ENCODE data around the gene EDDM13.
"Not testable (repeated sequence)": the region's sequence is repeated elsewhere in the genome, so short reads cannot be mapped to it uniquely, and the experiment has no call there.

EDDM13 gene

DNA sequence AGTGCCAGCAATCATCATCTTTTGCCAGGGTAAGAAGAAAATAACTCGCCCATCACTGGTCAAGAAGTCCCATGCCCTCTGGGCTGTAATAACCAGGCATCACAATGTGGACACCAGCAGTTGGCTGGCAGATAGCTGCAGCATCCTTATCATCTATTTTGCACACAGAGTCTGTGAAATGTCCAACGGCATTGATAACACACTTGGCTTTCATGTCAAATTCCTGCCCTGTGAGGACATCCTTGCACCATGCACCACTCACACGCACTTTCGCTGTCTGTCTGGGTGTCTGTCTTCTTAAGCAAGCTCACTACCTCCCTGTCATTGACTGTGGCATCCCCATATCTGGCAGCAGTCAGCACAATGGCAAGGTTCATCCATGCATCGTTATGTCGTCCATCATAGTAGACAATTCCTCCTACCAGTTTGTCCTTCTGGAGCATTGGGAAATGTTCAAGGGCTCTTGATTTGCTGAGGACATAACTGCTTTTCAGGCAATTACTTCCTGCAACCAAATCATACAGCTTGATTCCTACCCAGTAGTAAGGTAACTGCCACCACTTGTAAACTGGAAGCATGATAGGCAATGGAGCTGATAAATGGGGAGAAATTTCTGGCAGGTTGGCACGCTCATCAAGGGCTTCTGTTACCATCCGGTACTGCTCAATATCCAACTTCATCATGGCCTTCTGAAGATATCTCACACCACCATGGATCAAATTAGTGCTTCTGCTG is 48.9 kb downstream of the EDDM13 start:
- no peak for DNase-seq (ENCODE audit: low read depth, low spot score)

DNA sequence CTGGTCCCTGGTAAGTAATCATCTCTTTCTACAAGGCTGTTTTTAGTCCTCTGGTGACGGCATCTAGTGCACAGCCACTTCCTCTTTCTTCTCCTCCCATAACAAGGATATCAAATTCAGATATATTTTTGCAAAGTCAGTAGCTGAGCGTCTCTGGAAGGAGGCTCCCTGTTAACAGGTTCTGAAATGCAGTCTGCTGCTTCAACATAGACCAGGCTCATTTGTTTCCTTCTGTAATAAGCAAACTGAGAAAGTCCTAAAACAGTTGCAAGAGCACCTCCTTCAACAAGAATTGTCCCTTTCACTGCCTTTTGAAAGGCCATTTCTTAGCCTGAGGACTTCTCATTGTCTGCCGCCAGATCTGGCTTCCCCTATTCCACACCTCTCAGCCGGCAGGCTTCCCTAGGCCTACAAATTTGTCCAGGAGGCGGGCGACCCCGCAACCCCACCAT is 49.5 kb downstream of the EDDM13 start:
- no peak for DNase-seq (ENCODE audit: low read depth, low spot score)

DNA sequence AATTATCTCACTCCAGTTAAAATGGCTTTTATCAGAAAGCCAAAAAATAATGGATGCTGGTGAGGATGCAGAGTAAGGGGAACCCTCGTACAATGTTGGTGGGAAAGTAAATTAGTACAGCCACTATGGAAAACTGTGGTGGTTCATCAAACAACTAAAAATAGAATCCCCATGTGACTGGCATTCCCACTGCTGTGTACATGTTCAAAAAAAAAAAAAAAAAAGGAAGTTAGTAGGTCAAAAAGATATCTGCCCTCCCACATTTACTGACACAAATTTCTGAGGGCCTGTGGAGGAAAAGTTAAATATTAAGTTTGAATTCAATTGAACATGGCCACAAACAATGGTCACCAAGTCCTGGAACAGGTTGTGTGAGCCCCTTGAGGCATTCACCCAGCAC is 51.9 kb downstream of the EDDM13 start:
- no peak for DNase-seq (ENCODE audit: low read depth, low spot score)

DNA sequence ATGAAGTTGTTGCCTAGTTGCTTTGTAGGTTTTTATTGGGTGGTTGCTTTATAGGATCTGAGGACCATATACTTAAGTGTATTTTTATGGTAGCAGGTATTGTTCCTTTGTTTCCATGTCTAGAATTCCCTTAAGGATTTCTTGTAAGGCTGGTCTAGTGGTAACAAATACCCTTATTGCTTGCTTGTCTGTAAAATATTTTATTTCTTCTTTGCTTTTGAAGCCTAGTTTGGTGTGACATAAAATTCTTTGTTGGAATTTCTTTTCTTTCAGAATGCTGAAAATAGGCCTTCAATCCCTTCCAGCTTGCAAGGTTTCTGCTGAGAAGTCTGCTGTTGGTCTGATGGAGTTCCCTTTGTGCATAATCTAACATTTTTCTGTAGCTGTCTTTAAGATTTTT is 60.1 kb downstream of the EDDM13 start:
- DNase-seq (ENCODE audit: low read depth, low spot score): no peak

DNA sequence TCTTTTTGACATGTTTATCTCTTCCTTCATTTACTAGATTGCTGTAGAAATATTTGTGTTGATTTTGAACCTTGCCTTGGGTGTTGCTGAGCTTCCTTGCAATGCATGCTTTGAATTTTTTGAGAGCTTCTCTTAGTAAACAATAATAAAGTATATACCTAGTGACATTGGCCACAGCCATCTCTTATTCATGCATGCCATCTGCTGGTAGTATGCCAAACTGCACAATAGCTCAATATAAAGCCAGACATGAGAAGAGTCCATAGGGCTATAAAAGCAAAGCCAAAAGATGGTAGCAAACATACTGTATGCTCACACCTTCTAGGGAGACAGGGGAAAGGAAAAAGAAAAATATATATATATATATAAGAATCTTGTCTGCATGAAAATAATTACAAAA is 61.0 kb downstream of the EDDM13 start:
- no peak for DNase-seq (ENCODE audit: low read depth, low spot score)

DNA sequence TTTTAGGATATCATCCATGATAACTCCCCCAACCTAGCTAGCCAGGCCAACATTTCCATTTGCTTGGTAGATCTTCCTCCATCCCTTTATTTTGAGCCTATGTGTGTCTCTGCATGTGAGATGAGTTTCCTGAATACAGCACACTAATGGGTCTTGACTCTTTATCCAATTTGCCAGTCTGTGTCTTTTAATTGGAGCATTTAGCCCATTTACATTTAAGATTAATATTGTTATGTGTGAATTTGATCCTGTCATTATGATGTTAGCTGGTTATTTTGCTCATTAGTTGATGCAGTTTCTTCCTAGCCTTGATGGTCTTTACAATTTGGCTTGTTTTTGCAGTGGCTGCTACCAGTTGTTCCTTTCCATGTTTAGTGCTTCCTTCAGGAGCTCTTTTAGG is 62.8 kb downstream of the EDDM13 start:
- DNase-seq (ENCODE audit: low read depth, low spot score): not testable (repeated sequence)

DNA sequence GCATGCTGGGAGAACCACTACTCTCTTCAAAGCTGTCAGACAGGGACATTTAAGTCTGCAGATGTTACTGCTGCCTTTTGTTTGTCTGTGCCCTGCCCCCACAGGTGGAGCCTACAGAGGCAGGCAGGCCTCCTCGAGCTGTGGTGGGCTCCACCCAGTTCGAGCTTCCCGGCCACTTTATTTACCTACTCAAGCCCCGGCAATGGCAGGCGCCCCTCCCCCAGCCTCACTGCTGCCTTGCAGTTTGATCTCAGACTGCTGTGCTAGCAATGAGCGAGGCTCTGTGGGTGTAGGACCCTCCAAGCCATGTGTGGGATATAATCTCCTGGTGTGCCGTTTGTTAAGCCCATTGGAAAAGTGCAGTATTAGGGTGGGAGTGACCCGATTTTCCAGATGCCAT is 64.5 kb downstream of the EDDM13 start:
- not testable (repeated sequence) for DNase-seq (ENCODE audit: low read depth, low spot score)

DNA sequence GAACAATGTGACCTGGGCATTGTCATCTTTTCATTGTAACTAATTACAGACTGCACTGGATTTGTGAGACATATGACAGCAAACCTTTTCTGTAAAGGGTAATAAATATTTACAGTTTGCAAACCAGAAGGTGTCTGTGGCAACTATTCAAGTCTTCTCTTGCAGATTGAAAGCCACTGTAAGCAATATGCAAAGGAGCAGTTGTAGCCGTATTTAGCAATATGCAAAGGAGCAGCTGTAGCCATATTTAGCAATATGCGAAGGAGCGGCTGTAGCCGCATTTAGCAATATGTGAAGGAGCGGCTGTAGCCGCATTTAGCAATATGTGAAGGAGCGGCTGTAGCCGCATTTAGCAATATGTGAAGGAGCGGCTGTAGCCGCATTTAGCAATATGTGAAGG is 66.5 kb downstream of the EDDM13 start:
- not testable (repeated sequence) for DNase-seq (ENCODE audit: low read depth, low spot score)

DNA sequence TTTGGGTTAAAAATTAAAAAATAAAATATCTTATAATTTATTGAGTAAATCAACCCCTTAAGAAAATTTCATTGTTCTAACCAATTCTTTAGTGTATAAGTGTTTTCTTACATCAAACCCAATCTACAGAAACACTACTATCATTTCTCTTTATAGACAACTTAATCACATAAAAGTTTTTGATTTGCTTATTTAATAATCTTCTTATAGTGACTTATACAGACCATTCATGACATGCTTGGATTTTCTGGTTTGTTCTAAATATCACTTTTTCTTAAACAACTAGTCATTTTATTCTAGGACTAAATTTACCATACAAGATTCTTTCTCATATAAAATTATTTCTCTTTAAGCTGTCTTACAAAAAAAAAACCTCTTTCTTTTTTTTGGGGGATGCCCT is 69.4 kb downstream of the EDDM13 start:
- DNase-seq (ENCODE audit: low read depth, low spot score): no peak

DNA sequence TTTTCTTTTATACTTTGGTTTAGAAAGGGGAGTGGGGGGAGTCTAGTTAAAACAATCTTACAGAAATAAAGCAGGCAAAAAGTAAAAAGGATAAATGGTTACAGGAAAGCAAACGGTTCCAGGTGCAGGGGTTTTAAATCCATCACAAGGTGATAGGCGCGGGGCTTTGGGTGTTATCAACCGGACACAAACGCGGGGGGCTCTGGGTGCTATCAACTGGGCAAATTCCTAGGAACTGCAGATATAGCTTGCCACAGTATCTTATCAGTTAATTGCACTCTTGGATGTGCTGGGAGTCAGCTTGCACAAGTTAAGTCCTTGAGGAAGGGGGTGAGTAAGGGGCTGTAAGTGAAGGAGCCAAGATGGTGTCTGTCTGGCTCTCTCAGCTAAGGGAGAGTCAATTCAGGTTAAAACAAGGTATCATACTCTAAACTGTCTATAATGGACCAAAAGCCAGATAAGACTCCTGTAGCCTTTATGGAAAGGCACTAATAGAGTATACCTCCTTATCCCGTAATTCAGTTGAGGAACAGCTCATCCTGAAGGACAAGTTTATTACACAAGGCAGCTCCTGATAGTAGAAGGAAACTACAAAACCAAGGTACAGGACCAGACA is 74.7 kb downstream of the EDDM13 start:
- no peak for DNase-seq (ENCODE audit: low read depth, low spot score)

DNA sequence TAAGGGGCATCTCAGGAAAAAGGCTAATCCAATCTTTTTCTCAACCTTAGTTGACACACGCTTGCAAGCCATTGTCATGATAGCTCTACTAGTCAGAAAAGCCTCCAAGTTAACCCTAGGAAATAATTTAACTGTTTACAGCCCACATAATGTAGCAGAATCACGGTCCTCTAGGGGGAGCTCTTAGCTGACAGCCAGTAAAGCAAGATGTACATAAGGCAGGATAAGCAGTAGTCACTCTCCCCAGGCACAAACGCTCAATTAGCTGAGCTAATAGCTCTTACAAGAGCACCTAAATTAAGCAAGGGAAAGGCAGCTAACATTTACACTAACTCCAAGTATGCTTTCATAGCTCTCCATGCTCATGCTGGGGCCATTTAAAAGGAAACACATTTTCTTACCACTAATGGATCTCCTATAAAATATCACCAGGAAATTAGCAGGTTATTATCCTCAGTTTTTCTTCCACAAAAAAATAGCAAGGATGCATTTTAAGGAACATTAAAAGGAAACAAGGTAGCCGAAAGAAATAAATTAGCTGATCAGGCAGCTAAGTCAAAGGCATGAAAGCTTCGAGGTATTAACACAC is 75.8 kb downstream of the EDDM13 start:
- DNase-seq (ENCODE audit: low read depth, low spot score): no peak

DNA sequence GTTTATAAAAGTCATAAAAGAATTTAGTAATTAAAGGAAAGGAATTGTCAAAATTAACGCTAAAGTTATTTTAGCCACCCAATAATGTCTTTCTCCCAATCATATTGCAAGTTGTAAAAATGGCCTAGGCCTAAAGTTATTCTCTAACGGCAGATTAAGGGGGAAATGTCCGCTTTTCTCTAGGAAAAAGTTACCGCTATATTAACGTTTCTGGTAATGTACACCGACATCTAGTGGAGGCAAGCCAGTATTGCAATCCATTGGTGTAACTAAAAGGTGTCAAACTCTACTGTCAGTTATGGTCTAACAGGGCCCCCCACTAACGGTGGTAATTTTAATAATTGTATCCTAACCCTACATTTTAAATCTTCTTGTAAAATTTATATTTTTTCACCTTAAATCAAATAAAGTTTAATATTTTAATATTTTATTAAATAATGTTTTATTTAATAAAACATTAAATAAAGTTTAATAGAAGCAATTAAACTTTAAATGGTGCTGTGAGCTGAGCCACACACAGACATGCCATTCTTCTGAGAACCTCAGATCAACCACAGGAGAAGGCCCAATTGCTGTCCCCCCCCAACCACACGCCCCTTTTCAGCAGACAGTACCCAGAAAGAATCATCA is 78.0 kb downstream of the EDDM13 start:
- DNase-seq (ENCODE audit: low read depth, low spot score): peak; percentile 23

DNA sequence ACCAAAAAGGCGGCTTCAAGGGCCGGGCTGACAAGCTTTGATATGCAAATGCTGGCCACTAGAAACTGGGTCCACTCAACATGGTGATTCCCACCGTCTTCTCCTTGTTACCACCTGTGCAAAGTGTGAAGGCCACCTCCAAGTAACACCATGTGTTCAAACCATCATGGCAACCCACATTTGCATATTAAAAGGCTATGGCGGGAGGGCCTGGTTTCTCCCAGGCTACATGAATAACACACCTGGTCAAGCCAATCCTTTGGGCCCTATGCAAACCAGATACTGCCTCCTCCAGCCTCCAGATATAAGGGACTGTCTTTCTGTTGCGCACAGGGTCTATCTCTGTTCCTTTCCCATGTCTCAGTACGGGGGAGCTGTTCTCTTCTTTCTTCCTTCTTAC is 78.7 kb downstream of the EDDM13 start:
- DNase-seq (ENCODE audit: low read depth, low spot score): no peak

DNA sequence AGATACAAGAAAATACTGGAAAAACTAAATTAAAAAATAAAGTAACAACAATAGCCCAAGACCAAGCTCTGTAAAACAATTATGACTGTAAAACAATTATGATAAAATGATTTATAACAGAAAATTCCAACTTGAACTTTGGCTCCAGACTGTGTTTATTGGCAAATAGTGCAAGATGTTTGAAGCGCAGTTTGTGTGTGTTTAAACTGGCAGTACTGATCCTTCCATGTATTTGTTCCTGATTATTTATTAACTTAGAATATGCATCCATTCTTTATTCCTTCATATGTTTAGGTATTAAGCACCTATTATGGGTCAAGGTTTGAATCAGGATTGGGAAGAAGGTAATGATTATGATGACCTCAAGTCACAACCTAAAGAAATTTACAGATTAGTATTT is 83.0 kb downstream of the EDDM13 start:
- no peak for DNase-seq (ENCODE audit: low read depth, low spot score)

DNA sequence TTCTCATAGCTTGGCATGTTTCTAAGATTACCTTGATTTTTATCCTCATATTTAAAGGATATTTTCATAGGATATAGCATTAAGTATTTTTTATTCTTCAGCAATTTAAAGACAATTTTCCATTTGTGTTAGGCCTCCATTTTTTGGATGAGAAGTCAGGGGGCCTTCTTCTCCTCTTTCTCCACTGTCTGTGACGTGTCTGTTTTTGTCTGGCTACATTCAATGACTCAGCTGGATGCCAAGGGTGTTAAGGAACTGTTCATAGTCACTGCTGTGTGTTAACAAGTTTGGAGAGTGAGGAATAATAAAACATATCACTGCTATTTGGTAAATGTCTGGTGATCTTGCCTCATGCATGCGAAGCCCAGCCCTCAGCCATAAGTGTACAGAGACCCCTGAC is 84.4 kb downstream of the EDDM13 start:
- no peak for DNase-seq (ENCODE audit: low read depth, low spot score)

All from activated naive CD8-positive, alpha-beta T cell treated with anti-CD3 and anti-CD28 coated beads, Interleukin-2, amount 50 U/mL, for 16 hours (primary cell).